Measurements from ENCODE around the gene FCSK. TPM values are rescaled to one million over a fixed set of nuclear protein-coding genes. Genes with fewer than 3 reads are reported as not detected.

The FCSK gene
- total and polyA plus RNA-seq, 3 donors from 2014 or later: 12.4 to 36.3 (median 26.4) TPM

DNA sequence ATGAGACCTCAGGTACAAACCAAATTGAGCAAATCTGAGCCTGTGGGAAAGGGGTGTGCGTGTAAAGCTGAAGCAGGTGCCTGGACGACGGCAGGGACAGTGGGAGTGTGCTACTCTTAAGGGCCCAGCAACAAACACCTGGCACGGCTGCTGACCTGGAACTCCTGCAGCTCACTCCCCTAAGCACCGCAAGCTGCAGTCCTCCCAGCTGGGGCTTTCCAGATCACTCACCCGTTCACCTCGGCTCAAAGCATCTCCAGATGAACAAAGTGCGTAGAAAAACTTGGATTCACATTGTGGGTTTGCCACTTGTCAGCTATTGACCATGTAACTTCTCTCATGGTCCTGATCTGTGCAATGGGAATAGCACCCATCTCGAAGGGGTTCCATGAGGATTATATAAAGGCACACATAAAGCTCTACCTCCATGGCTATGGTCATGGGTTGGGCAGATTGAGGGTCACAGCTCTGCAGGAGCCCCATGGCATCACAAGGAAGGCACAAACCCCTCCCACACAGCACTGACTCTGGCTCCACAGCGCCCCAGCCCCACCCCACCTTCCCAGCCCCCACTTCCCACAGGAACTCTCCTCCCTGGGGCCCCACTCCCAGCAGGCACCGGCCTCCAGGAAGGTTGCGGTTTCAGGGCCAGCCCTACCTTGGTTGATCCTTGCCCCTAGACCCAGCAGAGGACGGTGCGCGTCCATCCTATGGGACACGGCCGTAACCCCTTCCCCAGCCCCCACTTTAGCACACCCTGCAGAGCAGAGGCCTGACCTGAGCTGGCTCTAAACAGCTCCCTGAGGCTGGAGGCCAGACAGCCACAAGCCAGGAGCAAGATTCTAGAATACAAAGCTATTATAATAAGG, 37.4 kb upstream of the FCSK start:
- no peaks in the 10 kb centered on the region for H3K36me3 ChIP-seq (ENCODE audit: low read depth, missing control alignments)
- H3K9me3 ChIP-seq: no peaks in the 10 kb centered on the region
- 76 to 92% methylated on average over 12 to 17 of the region's 17 CpGs for WGBS, 2 donors
- intact Hi-C loops (cut with DNase I; ENCODE audit: low total_unique reads): no loop called here
- no peaks in the 10 kb centered on the region for H3K27me3 ChIP-seq
- DNase-seq: no peak
- H3K4me3 ChIP-seq: no peak overlapping the region
- TF ChIP-seq, protein P1, sequence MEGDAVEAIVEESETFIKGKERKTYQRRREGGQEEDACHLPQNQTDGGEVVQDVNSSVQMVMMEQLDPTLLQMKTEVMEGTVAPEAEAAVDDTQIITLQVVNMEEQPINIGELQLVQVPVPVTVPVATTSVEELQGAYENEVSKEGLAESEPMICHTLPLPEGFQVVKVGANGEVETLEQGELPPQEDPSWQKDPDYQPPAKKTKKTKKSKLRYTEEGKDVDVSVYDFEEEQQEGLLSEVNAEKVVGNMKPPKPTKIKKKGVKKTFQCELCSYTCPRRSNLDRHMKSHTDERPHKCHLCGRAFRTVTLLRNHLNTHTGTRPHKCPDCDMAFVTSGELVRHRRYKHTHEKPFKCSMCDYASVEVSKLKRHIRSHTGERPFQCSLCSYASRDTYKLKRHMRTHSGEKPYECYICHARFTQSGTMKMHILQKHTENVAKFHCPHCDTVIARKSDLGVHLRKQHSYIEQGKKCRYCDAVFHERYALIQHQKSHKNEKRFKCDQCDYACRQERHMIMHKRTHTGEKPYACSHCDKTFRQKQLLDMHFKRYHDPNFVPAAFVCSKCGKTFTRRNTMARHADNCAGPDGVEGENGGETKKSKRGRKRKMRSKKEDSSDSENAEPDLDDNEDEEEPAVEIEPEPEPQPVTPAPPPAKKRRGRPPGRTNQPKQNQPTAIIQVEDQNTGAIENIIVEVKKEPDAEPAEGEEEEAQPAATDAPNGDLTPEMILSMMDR (IDR thresholded peaks at IDR 0.05): no peak
- H3K4me1 ChIP-seq: peaks cover 31% of the 10 kb centered on the region
- no peak overlapping the region for H3K27ac ChIP-seq

DNA sequence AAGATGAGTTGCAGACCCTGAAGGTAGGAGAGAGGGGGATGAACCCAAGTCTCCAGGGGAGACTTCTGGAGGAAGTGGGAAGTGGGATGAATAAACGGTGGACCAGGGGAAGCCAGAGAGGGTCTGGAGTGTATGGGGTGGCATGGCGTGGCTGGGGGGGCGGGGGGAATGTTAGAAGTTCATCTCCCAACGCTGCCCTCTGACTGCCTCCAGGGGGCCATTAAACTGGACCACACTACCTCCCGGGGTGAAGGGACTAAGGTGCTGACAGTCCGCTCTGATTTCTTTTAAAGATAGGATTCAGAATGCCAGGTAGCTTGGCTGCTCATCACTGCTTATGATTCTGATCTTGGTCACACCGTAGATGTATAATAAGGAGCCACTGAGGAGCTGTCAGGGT, 36.7 kb upstream of the FCSK start:
- TF ChIP-seq, protein P1 (IDR thresholded peaks at IDR 0.05): no peak
- no peak for TF ChIP-seq POLR2A (IDR thresholded peaks at IDR 0.05)
- Histone ChIP-seq H3K27me3 (no peaks in the 10 kb centered on the region), H3K9me3 (no peaks in the 10 kb centered on the region), H3K27ac (no peak overlapping the region), H3K36me3 (ENCODE audit: low read depth, missing control alignments) (no peaks in the 10 kb centered on the region), H3K4me1 (peaks cover 31% of the 10 kb centered on the region), H3K4me3 (no peak overlapping the region)
- DNase-seq: no peak
- WGBS, 2 donors: 64 to 78% methylated on average over 6 to 7 of the region's 7 CpGs
- intact Hi-C loops (cut with DNase I; ENCODE audit: low total_unique reads): no loop called here

DNA sequence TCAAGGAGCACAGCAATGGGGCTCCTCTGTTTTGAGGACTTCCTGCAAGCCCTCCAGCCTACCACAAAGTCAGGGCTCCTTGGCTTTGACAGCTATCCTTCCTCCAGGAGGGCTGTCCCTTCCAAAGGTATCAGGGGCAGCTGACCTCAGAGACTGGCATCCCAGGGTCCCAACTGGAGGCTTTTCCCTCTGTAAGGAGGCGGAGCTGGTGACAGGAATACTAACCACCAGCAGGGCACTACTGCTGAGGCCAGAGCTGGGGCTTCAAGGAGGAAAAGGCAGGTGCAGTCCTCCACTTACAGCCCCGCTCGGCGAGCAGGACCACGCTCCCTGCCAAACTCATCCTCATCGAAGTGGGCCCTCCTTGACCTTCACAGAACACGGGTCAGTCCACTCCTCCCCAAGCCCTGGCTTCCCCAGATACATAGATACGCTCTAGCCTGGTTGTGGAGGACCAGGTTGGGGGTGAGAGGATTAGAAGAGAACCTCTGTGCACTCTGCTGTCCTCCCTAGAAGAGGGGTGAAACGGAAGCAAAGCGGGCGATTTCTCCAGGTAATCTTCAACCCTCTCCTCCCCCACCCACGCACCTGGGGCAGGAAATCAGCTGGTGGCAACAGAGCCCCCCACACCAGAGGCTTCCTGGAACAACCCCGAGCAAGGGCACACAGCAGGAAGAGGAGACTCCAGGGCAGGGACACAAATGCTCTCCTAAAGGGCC, 36.0 kb upstream of the FCSK start:
- WGBS, 2 donors: 63 to 87% methylated on average over 6 to 13 of the region's 13 CpGs
- DNase-seq: no peak
- Histone ChIP-seq H3K4me1 (peaks cover 31% of the 10 kb centered on the region), H3K9me3 (no peaks in the 10 kb centered on the region), H3K4me3 (no peak overlapping the region), H3K27ac (no peak overlapping the region), H3K27me3 (no peaks in the 10 kb centered on the region), H3K36me3 (ENCODE audit: low read depth, missing control alignments) (no peaks in the 10 kb centered on the region)
- intact Hi-C loops (cut with DNase I; ENCODE audit: low total_unique reads): no loop called here
- no peak for TF ChIP-seq POLR2A (IDR thresholded peaks at IDR 0.05)
- TF ChIP-seq, protein P1 (IDR thresholded peaks at IDR 0.05): no peak

DNA sequence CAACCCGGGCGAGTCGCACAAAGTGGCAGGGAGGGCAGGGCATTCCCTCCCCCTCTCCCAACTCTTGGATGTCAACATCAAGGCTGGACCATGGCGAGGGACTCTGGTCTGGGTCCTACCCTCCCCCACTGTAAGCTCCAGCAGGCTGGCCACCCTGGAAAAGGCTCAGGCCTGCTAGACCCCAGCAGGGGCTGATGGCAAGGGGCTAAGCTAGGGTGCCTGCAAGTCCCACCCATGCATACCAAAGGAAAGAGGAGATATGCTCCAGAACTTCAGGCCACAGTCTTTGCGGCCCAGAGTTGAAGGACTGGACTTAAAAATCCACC, 35.4 kb upstream of the FCSK start:
- DNase-seq: no peak
- H3K27ac ChIP-seq: no peak overlapping the region
- no peak overlapping the region for H3K4me3 ChIP-seq
- 73 to 80% methylated on average over 1 to 5 of the region's 5 CpGs for WGBS, 2 donors
- H3K9me3 ChIP-seq: no peaks in the 10 kb centered on the region
- H3K4me1 ChIP-seq: peaks cover 31% of the 10 kb centered on the region
- H3K36me3 ChIP-seq (ENCODE audit: low read depth, missing control alignments): no peaks in the 10 kb centered on the region
- no peak for TF ChIP-seq POLR2A (IDR thresholded peaks at IDR 0.05)
- TF ChIP-seq, protein P1 (IDR thresholded peaks at IDR 0.05): no peak
- intact Hi-C loops (cut with DNase I; ENCODE audit: low total_unique reads): no loop called here
- no peaks in the 10 kb centered on the region for H3K27me3 ChIP-seq

Data from testis (tissue), 3 donors.